Tibial nerve (tissue), 4 donors: Measurements from ENCODE around the gene TMF1. TPM values are rescaled to one million over a fixed set of nuclear protein-coding genes. Genes with fewer than 3 reads are reported as not detected.

Experiments
- DNase-seq, 2 donors: peaks; one replicate each; pipeline ENCODE4 v3.0.0-alpha.2; 2019; ENCODE audit warnings: low spot score in 2 of 2
- H3K27ac ChIP-seq, 4 donors: fragments of 200-600 bp; sonication (generic) in 3 of 4; one replicate each; pipeline ENCODE4 v1.5.1; 2017 to 2019; ENCODE audit warnings: mild to moderate bottlenecking in 1 of 4
- H3K27me3 ChIP-seq, 2 donors: fragments of 200-600 bp; sonication (generic) in 1 of 2; one replicate each; pipeline versions ENCODE4 v1.5.1 to v1.6.0; 2017 to 2019
- H3K36me3 ChIP-seq, 3 donors: fragments of 200-600 bp; sonication (generic); one replicate each; pipeline ENCODE4 v1.5.1; 2018 to 2019
- H3K4me1 ChIP-seq, 4 donors: fragments of 200-600 bp; sonication (generic) in 3 of 4; one replicate each; pipeline ENCODE4 v1.5.1; 2017 to 2019
- H3K4me3 ChIP-seq, 4 donors: fragments of 200-600 bp; sonication (generic) in 3 of 4; one replicate each; pipeline ENCODE4 v1.5.1; 2017 to 2019; ENCODE audit warnings: mild to moderate bottlenecking in 1 of 4, moderate library complexity in 1 of 4
- H3K9me3 ChIP-seq, 4 donors: fragments of 200-600 bp; sonication (generic) in 3 of 4; one replicate each; pipeline ENCODE4 v1.5.1; 2017 to 2019
- EP300 ChIP-seq, 2 donors: sonication (generic); formaldehyde crosslinking; IDR thresholded peaks; one replicate each; pipeline ENCODE4 v1.6.1; 2017; ENCODE audit warnings: antibody characterized with exemption in 2 of 2, mild to moderate bottlenecking in 1 of 2
- POLR2A ChIP-seq, 2 donors: fragments of 450-650 bp; IDR thresholded peaks; one replicate each; pipeline ENCODE4 v1.6.1; 2017; ENCODE audit warnings: antibody characterized with exemption in 2 of 2, mild to moderate bottlenecking in 2 of 2, moderate library complexity in 2 of 2
- WGBS, 2 donors: methylation state at CpG; one replicate each; pipeline ENCODE4 v1.1.5; 2018; 5-methylcytosine and 5-hydroxymethylcytosine counted together
- total RNA-seq, 4 donors: library from RNA; depleted of rRNA; stranded (reverse); fragments of >200 nt; gene quantifications; one replicate each; pipeline ENCODE4 v1.1.0, GENCODE V29; 2016
- TF ChIP-seq, protein P1 (sequence below), 5 experiments: fragments of 200-600 bp in 3 of 5; fragments of 450-650 bp in 2 of 5; sonication (generic) in 3 of 5; IDR thresholded peaks; one replicate each; pipeline ENCODE4 v1.5.1; 2016 to 2019; ENCODE audit warnings: antibody characterized with exemption in 5 of 5, mild to moderate bottlenecking in 3 of 5, moderate library complexity in 2 of 5

Gene TMF1
- total RNA-seq, 4 donors from 2014 or later = 24.7 to 33.5 (median 33.0) TPM

DNA sequence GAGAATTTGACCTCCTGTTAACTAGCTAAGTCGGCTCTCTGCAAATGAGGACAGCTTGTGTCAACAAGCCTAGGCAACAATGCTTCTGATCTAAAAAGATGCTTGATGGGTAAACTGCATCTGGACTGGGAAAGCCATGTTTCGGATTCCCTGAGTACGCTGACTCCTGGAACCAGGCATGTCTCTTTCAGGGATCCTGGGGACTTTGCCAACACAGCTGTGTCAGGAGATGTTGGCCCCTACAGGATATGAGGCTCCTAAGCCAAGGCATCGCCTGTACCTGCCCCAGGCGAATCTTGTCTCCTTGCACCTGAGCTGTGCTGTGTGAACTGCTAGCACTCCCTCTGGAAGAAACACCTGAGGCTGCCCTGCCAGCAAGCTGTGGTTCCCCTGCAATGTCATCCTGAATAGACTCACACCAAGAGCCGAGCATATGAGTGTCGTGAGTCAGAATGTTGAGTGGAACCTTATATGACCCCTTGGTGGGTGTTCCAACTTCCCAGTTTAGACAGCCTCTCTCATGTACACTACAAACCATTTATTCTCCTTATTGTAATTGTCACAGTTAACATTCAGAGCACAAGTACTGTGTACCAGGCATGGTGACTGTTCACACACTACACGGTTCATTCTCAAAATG, 55.7 kb downstream of the TMF1 start:
- H3K27ac ChIP-seq = no peak overlapping the region

DNA sequence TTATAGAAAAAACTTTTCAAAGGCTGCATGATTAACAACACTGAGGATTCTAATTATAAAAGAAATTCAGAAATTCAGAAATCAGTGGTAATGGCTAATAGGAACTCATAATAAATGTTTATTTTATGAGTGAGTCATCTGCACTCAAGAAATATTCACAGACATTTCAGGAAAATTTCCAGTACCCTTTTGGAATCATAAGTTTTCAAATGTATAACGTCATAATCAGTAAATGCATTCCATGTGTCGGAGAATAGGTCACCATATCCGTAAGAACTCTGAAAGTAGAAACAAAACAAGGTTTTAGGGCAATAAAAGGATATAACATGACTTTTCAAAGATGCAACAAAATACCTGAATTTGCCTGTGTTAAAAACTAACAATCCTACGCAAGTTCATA, 63.4 kb downstream of the TMF1 start:
- Histone ChIP-seq H3K4me3 (no peak overlapping the region), H3K36me3 (peaks cover 0 to 71% (median 2%) of the 10 kb centered on the region in 3 donors), H3K27ac (no peak overlapping the region), H3K27me3 (no peaks in the 10 kb centered on the region), H3K4me1 (no peaks in the 10 kb centered on the region), H3K9me3 (no peaks in the 10 kb centered on the region)
- WGBS, 2 donors = 70% methylated on average over 4 of the region's 4 CpGs
- no peak for DNase-seq
- no peak for TF ChIP-seq POLR2A (IDR thresholded peaks at IDR 0.05)
- TF ChIP-seq EP300 (IDR thresholded peaks at IDR 0.05) = no peak
- TF ChIP-seq, protein P1, sequence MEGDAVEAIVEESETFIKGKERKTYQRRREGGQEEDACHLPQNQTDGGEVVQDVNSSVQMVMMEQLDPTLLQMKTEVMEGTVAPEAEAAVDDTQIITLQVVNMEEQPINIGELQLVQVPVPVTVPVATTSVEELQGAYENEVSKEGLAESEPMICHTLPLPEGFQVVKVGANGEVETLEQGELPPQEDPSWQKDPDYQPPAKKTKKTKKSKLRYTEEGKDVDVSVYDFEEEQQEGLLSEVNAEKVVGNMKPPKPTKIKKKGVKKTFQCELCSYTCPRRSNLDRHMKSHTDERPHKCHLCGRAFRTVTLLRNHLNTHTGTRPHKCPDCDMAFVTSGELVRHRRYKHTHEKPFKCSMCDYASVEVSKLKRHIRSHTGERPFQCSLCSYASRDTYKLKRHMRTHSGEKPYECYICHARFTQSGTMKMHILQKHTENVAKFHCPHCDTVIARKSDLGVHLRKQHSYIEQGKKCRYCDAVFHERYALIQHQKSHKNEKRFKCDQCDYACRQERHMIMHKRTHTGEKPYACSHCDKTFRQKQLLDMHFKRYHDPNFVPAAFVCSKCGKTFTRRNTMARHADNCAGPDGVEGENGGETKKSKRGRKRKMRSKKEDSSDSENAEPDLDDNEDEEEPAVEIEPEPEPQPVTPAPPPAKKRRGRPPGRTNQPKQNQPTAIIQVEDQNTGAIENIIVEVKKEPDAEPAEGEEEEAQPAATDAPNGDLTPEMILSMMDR (IDR thresholded peaks at IDR 0.05) = no peak

More for the DNA sequence above, 55.7 kb downstream of the TMF1 start:
- Histone ChIP-seq H3K4me1 (peaks cover 0 to 12% (median 0%) of the 10 kb centered on the region in 4 donors), H3K4me3 (no peak overlapping the region), H3K27me3 (no peaks in the 10 kb centered on the region), H3K9me3 (no peaks in the 10 kb centered on the region), H3K36me3 (peaks cover 0 to 71% (median 6%) of the 10 kb centered on the region in 3 donors)
- WGBS, 2 donors = 75 to 82% methylated on average over 8 of the region's 8 CpGs
- TF ChIP-seq EP300 (IDR thresholded peaks at IDR 0.05) (no peak), POLR2A (IDR thresholded peaks at IDR 0.05) (no peak)
- TF ChIP-seq, protein P1 (IDR thresholded peaks at IDR 0.05) = no peak
- no peak for DNase-seq

DNA sequence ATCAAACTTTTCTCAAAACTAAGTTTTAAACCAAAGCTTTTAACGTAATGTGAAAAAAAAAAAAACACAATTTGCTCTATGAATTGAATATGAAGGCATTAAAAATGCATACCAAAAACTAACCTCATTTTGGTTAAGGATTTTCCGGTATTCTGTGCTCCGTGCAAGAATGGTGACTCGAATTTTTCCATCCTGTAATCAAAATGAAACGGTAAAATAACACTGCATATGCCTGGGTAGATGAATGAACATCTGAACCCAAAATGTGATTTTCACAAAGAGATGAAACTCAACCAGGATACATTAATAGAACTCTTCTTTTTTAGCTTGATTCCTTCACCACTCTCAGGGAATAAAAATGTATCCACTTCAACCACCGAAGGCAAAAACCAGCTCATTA, 64.8 kb downstream of the TMF1 start:
- Histone ChIP-seq H3K36me3 (peaks cover 0 to 71% (median 2%) of the 10 kb centered on the region in 3 donors), H3K4me1 (no peaks in the 10 kb centered on the region), H3K9me3 (no peaks in the 10 kb centered on the region), H3K4me3 (no peak overlapping the region), H3K27ac (no peak overlapping the region), H3K27me3 (no peaks in the 10 kb centered on the region)
- 75 to 86% methylated on average over 6 of the region's 6 CpGs for WGBS, 2 donors
- DNase-seq = no peak
- TF ChIP-seq POLR2A (IDR thresholded peaks at IDR 0.05) (no peak), EP300 (IDR thresholded peaks at IDR 0.05) (no peak)
- TF ChIP-seq, protein P1 (IDR thresholded peaks at IDR 0.05) = no peak

DNA sequence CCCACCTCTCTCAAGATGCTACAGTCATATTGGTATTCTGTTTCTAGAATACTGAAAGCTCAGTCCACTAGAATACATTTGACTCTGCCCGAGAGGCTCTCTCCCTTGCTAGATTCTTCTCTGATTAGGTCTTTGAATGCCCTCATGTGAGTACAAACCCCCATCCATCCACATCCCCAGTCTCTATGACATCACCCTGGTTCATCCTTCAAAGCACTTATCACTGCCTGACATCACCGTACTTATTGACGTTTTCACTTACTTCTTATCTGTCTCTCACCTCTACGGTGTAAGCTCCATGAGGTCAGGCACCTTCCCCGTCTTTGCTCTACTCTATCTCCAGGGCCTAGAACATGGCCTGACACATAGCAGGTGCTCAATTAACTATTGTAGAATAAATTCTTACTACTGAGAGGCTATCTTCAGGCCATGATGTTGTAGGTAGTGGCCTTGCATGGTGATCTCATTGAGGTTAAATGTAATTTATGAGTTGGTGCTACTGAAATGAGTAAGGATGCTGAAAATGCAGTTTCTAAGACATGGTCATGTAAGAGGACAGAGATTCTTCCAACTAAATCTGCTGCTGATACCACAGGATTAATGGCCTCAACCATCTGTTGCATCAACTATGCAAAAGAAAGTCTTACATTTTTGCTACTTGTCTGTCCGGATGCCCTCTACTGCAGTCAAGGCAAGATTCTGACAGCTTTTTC, 65.5 kb downstream of the TMF1 start:
- H3K4me1 ChIP-seq = no peaks in the 10 kb centered on the region
- DNase-seq = no peak
- WGBS, 2 donors = 98% methylated on average over 6 of the region's 6 CpGs
- no peak overlapping the region for H3K27ac ChIP-seq
- H3K27me3 ChIP-seq = no peaks in the 10 kb centered on the region
- TF ChIP-seq, protein P1 (IDR thresholded peaks at IDR 0.05) = no peak
- TF ChIP-seq EP300 (IDR thresholded peaks at IDR 0.05) = no peak
- TF ChIP-seq POLR2A (IDR thresholded peaks at IDR 0.05) = no peak
- H3K36me3 ChIP-seq = peaks cover 0 to 71% (median 2%) of the 10 kb centered on the region in 3 donors
- H3K9me3 ChIP-seq = no peaks in the 10 kb centered on the region
- H3K4me3 ChIP-seq = no peak overlapping the region

DNA sequence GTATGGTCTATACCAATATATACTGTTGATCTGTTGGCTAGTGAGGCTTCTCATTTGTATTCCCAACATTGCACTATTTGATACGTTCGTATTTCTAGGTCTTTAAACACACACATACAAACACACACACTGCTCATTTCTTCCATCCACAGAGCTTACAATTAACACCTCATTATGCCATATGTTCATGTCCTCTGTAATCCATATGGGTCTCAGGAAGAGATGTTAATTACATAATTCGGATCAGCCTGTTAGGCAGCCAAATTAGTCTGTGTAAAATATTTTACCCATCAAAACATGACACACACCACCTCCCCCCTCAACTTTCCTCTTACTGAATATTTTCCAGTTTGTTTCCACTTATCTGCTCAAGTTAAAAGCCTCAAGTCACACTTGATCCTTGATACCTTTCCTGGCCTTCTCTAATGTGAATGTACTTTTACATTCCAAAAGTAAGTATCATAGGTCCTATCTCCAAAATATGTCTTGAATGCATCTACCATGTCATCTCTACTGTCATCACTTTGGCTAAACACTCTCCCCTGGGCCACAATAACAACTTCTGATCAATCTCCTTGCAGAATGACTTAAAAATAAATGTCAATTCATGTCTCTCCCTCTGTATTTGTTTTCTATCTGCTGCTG, 66.9 kb downstream of the TMF1 start:
- Histone ChIP-seq H3K36me3 (peaks cover 0 to 79% (median 2%) of the 10 kb centered on the region in 3 donors), H3K4me1 (no peaks in the 10 kb centered on the region), H3K27me3 (no peaks in the 10 kb centered on the region), H3K9me3 (no peaks in the 10 kb centered on the region), H3K27ac (no peak overlapping the region), H3K4me3 (no peak overlapping the region)
- DNase-seq = no peak
- 46 to 57% methylated on average over 2 to 3 of the region's 3 CpGs for WGBS, 2 donors
- TF ChIP-seq, protein P1 (IDR thresholded peaks at IDR 0.05) = no peak
- TF ChIP-seq POLR2A (IDR thresholded peaks at IDR 0.05) = no peak
- no peak for TF ChIP-seq EP300 (IDR thresholded peaks at IDR 0.05)
